Measurements from ENCODE around the gene KCP.

The KCP gene

DNA sequence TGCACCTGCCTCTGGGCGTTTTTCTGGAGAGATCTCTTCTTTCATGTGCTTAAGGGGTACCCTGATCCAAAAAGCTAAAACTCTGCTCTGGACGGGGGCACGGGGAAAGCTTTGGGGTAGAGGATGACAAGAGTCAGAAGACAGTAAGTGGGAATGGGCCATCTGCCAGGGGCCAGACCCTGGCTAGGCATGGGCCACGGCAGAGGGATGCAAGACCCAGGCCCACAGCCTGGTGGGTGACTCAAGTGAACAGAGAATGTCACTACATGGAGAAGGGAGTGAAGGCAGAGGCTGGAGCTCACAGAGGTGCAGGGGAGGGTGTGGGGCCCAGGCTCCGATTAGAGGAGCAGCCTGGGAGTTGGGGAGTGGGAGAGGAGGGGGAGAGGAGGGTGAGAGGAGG is 65.0 kb downstream of the KCP start:
- Histone ChIP-seq H3K9me3 (ENCODE audit: insufficient read depth, low read depth, low read length) (no peaks in the 10 kb centered on the region), H3K79me2 (ENCODE audit: insufficient read depth, low read length) (no peaks in the 10 kb centered on the region), H2AFZ (ENCODE audit: low read length) (no peak overlapping the region), H3K9ac (ENCODE audit: low read depth, low read length, poor library complexity, severe bottlenecking) (no peak overlapping the region), H3K27me3 (ENCODE audit: insufficient read depth, low read length, poor library complexity, severe bottlenecking) (no peaks in the 10 kb centered on the region), H4K20me1 (ENCODE audit: insufficient read depth, low read length, poor library complexity, severe bottlenecking) (no peaks in the 10 kb centered on the region), H3K4me3 (ENCODE audit: low read length, poor library complexity, severe bottlenecking) (no peak overlapping the region), H3F3A (ENCODE audit: low read depth) (no peaks in the 10 kb centered on the region), H3K9me2 (replicated peaks; ENCODE audit: low read depth, low read length) (no peaks in the 10 kb centered on the region), H3K4me1 (ENCODE audit: insufficient read depth, low read length, poor library complexity, severe bottlenecking) (peaks cover 7% of the 10 kb centered on the region), H3K36me3 (ENCODE audit: insufficient read depth, low read length) (no peaks in the 10 kb centered on the region), H3K4me2 (ENCODE audit: low read depth, low read length, poor library complexity, severe bottlenecking) (no peak overlapping the region)
- no peak for TF ChIP-seq EZH2phosphoT487 (IDR thresholded peaks at IDR 0.05; ENCODE audit: borderline replicate concordance)
- no peak for TF ChIP-seq CTCF (conservative IDR thresholded peaks at IDR 0.05; ENCODE audit: low read length)

GRCh38 chr7:128844777-128845311 is 65.7 kb downstream of the KCP start:
- Histone ChIP-seq H3K9me3 (ENCODE audit: insufficient read depth, low read depth, low read length) (no peaks in the 10 kb centered on the region), H3K79me2 (ENCODE audit: insufficient read depth, low read length) (no peaks in the 10 kb centered on the region), H3K4me3 (ENCODE audit: low read length, poor library complexity, severe bottlenecking) (no peak overlapping the region), H2AFZ (ENCODE audit: low read length) (no peak overlapping the region), H4K20me1 (ENCODE audit: insufficient read depth, low read length, poor library complexity, severe bottlenecking) (no peaks in the 10 kb centered on the region), H3F3A (ENCODE audit: low read depth) (no peaks in the 10 kb centered on the region), H3K9me2 (replicated peaks; ENCODE audit: low read depth, low read length) (no peaks in the 10 kb centered on the region), H3K4me1 (ENCODE audit: insufficient read depth, low read length, poor library complexity, severe bottlenecking) (peaks cover 7% of the 10 kb centered on the region), H3K4me2 (ENCODE audit: low read depth, low read length, poor library complexity, severe bottlenecking) (no peak overlapping the region), H3K9ac (ENCODE audit: low read depth, low read length, poor library complexity, severe bottlenecking) (no peak overlapping the region), H3K36me3 (ENCODE audit: insufficient read depth, low read length) (no peaks in the 10 kb centered on the region), H3K27me3 (ENCODE audit: insufficient read depth, low read length, poor library complexity, severe bottlenecking) (no peaks in the 10 kb centered on the region)
- no peak for TF ChIP-seq EZH2phosphoT487 (IDR thresholded peaks at IDR 0.05; ENCODE audit: borderline replicate concordance)
- no peak for TF ChIP-seq CTCF (conservative IDR thresholded peaks at IDR 0.05; ENCODE audit: low read length)

- Histone ChIP-seq H3K9ac (ENCODE audit: low read depth, low read length, poor library complexity, severe bottlenecking) (no peak overlapping the region), H3K4me3 (ENCODE audit: low read length, poor library complexity, severe bottlenecking) (no peak overlapping the region), H3K4me2 (ENCODE audit: low read depth, low read length, poor library complexity, severe bottlenecking) (no peak overlapping the region), H4K20me1 (ENCODE audit: insufficient read depth, low read length, poor library complexity, severe bottlenecking) (no peaks in the 10 kb centered on the region), H3K4me1 (ENCODE audit: insufficient read depth, low read length, poor library complexity, severe bottlenecking) (peaks cover 7% of the 10 kb centered on the region), H3K27me3 (ENCODE audit: insufficient read depth, low read length, poor library complexity, severe bottlenecking) (no peaks in the 10 kb centered on the region), H3K9me2 (replicated peaks; ENCODE audit: low read depth, low read length) (no peaks in the 10 kb centered on the region), H3K79me2 (ENCODE audit: insufficient read depth, low read length) (no peaks in the 10 kb centered on the region), H2AFZ (ENCODE audit: low read length) (no peak overlapping the region), H3F3A (ENCODE audit: low read depth) (no peaks in the 10 kb centered on the region), H3K36me3 (ENCODE audit: insufficient read depth, low read length) (no peaks in the 10 kb centered on the region), H3K9me3 (ENCODE audit: insufficient read depth, low read depth, low read length) (no peaks in the 10 kb centered on the region)
- no peak for TF ChIP-seq EZH2phosphoT487 (IDR thresholded peaks at IDR 0.05; ENCODE audit: borderline replicate concordance)
- TF ChIP-seq CTCF (conservative IDR thresholded peaks at IDR 0.05; ENCODE audit: low read length): no peak
These were observed 66.4 kb downstream of the KCP start for GRCh38 chr7:128843938-128844621.
